WTC11 (cell line): ENCODE measurements around the gene TMEM97. TPM values are rescaled to one million over a fixed set of nuclear protein-coding genes. Genes with fewer than 3 reads are reported as not detected.

Experiments used
- ATAC-seq: fragments of 200-7000 bp; cut with Tn5 transposase; 2 replicates; pipeline ENCODE4 v1.10.0; 2021; ENCODE audit warnings: mild to moderate bottlenecking, moderate library complexity
- CTCF ChIA-PET: fragments of 300-600 bp; sonication (Branson Sonifier 250); formaldehyde crosslinking; loops from one replicate; lab custom pipeline; 2021; ENCODE audit warnings: antibody characterized with exemption; lab: Charles Lee
- POLR2A ChIA-PET: fragments of 350-600 bp; sonication (Branson Sonifier 250); formaldehyde crosslinking; loops from one replicate; lab custom pipeline; 2021; ENCODE audit warnings: antibody characterized with exemption; lab: Charles Lee
- DNase-seq: peaks from one replicate; pipeline ENCODE4 v3.0.0; 2021; ENCODE audit warnings: low spot score
- H3K27ac Mint-ChIP-seq: 2 replicates; pipeline ENCODE4 v1.8.0; 2021; ENCODE audit warnings: mixed read lengths
- H3K27me3 Mint-ChIP-seq: 2 replicates; pipeline ENCODE4 v1.8.0; 2021; ENCODE audit warnings: low read depth, mild to moderate bottlenecking, moderate library complexity, mixed read lengths
- H3K36me3 Mint-ChIP-seq: 2 replicates; pipeline ENCODE4 v1.8.0; 2021; ENCODE audit warnings: mixed read lengths
- H3K4me1 Mint-ChIP-seq: 2 replicates; pipeline ENCODE4 v1.8.0; 2022; ENCODE audit warnings: mixed read lengths
- H3K4me3 Mint-ChIP-seq: 2 replicates; pipeline ENCODE4 v1.8.0; 2021; ENCODE audit warnings: mild to moderate bottlenecking, moderate library complexity, mixed read lengths
- H3K9me3 Mint-ChIP-seq: 2 replicates; pipeline ENCODE4 v1.8.0; 2021; ENCODE audit warnings: mixed read lengths
- CBFB ChIP-seq: sonication (generic); formaldehyde crosslinking; IDR thresholded peaks from 2 replicates; pipeline ENCODE4 v1.8.1; 2022; ENCODE audit warnings: mild to moderate bottlenecking, low read depth, missing genetic modification reagents
- MXD4 ChIP-seq: fragments of 250-450 bp; sonication (Bioruptor Pico); IDR thresholded peaks from 2 replicates; pipeline ENCODE4 v1.8.0; 2021; ENCODE audit warnings: mild to moderate bottlenecking, moderate library complexity, borderline replicate concordance
- NR3C1 ChIP-seq: sonication (generic); formaldehyde crosslinking; conservative IDR thresholded peaks from 2 replicates; pipeline ENCODE4 v1.8.1; 2023; ENCODE audit warnings: low read depth, mild to moderate bottlenecking, missing genetic modification reagents
- RELA ChIP-seq: sonication (generic); formaldehyde crosslinking; IDR thresholded peaks from 2 replicates; pipeline ENCODE4 v1.8.1; 2022; ENCODE audit warnings: missing genetic modification reagents, mild to moderate bottlenecking, borderline replicate concordance
- TEAD4 ChIP-seq: sonication (generic); formaldehyde crosslinking; IDR thresholded peaks from 2 replicates; pipeline ENCODE4 v1.8.0; 2022; ENCODE audit warnings: mild to moderate bottlenecking, missing genetic modification reagents
- ZNF121 ChIP-seq: sonication (generic); formaldehyde crosslinking; IDR thresholded peaks from 2 replicates; pipeline ENCODE4 v1.8.0; 2023; ENCODE audit warnings: missing genetic modification reagents
- ZNF423 ChIP-seq: fragments of 250-450 bp; sonication (Bioruptor Pico); IDR thresholded peaks from 2 replicates; pipeline ENCODE4 v2.1.2; 2022; ENCODE audit warnings: mild to moderate bottlenecking, moderate library complexity
- ZNF512 ChIP-seq: sonication (generic); formaldehyde crosslinking; IDR thresholded peaks from 2 replicates; pipeline ENCODE4 v1.8.1; 2022; ENCODE audit warnings: missing genetic modification reagents, borderline replicate concordance
- ZNF671 ChIP-seq: fragments of 250-450 bp; sonication (Bioruptor Pico); IDR thresholded peaks from 2 replicates; pipeline ENCODE4 v1.8.0; 2021; ENCODE audit warnings: mild to moderate bottlenecking
- ZSCAN18 ChIP-seq: fragments of 250-450 bp; sonication (Bioruptor Pico); IDR thresholded peaks from 2 replicates; pipeline ENCODE4 v2.1.2; 2022; ENCODE audit warnings: mild to moderate bottlenecking, moderate library complexity
- total RNA-seq: library from RNA; stranded (reverse); gene quantifications from 3 replicates; pipeline ENCODE4 v1.2.3, GENCODE V29; 2021
- TF ChIP-seq, protein P1 (sequence below): sonication (generic); formaldehyde crosslinking; IDR thresholded peaks from 2 replicates; pipeline ENCODE4 v1.8.0; 2023; ENCODE audit warnings: mild to moderate bottlenecking, missing genetic modification reagents
- TF ChIP-seq, protein P2 (sequence below): fragments of 250-450 bp; sonication (Bioruptor Pico); IDR thresholded peaks from 2 replicates; pipeline ENCODE4 v1.9.0; 2021; ENCODE audit warnings: mild to moderate bottlenecking
- TF ChIP-seq, protein P3 (sequence below): sonication (generic); formaldehyde crosslinking; IDR thresholded peaks from 2 replicates; pipeline ENCODE4 v1.8.1; 2023; ENCODE audit warnings: mild to moderate bottlenecking, missing genetic modification reagents
- TF ChIP-seq, protein P4 (sequence below): sonication (generic); formaldehyde crosslinking; IDR thresholded peaks from 2 replicates; pipeline ENCODE4 v1.8.1; 2023; ENCODE audit warnings: mild to moderate bottlenecking, missing genetic modification reagents, moderate library complexity

The TMEM97 gene
- total RNA-seq, 1 experiment from 2014 or later, result 68.0 TPM

DNA sequence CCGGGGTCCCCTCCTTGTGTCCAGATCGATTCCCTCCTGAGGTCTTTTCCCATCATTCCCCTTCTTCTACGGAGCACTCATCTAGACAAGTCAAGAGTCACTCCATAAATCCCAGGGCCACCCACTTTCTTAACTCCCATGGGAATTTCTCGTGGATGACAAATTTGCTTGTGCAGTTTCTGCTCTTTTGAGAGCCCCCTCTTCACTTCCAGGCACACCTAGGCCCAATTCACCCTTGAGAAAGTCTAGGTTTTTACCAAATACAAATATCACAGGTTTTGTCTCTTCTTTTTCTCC lies 38.8 kb downstream of the TMEM97 start (continued):
- TF ChIP-seq, protein P1, sequence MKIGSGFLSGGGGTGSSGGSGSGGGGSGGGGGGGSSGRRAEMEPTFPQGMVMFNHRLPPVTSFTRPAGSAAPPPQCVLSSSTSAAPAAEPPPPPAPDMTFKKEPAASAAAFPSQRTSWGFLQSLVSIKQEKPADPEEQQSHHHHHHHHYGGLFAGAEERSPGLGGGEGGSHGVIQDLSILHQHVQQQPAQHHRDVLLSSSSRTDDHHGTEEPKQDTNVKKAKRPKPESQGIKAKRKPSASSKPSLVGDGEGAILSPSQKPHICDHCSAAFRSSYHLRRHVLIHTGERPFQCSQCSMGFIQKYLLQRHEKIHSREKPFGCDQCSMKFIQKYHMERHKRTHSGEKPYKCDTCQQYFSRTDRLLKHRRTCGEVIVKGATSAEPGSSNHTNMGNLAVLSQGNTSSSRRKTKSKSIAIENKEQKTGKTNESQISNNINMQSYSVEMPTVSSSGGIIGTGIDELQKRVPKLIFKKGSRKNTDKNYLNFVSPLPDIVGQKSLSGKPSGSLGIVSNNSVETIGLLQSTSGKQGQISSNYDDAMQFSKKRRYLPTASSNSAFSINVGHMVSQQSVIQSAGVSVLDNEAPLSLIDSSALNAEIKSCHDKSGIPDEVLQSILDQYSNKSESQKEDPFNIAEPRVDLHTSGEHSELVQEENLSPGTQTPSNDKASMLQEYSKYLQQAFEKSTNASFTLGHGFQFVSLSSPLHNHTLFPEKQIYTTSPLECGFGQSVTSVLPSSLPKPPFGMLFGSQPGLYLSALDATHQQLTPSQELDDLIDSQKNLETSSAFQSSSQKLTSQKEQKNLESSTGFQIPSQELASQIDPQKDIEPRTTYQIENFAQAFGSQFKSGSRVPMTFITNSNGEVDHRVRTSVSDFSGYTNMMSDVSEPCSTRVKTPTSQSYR (CRISPR knock-in tag), result no peak
- no peak for TF ChIP-seq ZNF512 (CRISPR knock-in tag)
- no peak for TF ChIP-seq CBFB (CRISPR knock-in tag)

DNA sequence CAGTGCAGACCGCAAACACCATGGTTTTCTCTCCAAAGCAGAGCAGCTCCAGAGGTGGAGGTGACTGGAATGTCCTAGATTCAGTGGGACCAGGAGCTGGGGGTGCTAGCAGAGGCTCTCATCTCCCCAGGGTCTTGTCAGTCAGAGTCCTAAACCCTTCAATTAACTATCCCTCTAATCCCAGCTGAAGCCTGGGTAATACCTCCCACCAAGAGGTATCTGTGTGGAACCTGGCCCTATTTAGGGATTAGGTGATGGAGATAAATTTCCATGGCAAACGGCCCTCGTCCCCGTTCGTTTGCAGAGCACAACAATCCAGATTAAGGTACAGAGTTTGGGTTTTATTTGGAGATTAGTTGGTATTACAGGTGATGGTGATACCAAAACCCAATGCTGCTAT lies 44.2 kb downstream of the TMEM97 start:
- no peak for DNase-seq
- TF ChIP-seq NR3C1 (CRISPR knock-in tag), result no peak
- TF ChIP-seq, protein P2, sequence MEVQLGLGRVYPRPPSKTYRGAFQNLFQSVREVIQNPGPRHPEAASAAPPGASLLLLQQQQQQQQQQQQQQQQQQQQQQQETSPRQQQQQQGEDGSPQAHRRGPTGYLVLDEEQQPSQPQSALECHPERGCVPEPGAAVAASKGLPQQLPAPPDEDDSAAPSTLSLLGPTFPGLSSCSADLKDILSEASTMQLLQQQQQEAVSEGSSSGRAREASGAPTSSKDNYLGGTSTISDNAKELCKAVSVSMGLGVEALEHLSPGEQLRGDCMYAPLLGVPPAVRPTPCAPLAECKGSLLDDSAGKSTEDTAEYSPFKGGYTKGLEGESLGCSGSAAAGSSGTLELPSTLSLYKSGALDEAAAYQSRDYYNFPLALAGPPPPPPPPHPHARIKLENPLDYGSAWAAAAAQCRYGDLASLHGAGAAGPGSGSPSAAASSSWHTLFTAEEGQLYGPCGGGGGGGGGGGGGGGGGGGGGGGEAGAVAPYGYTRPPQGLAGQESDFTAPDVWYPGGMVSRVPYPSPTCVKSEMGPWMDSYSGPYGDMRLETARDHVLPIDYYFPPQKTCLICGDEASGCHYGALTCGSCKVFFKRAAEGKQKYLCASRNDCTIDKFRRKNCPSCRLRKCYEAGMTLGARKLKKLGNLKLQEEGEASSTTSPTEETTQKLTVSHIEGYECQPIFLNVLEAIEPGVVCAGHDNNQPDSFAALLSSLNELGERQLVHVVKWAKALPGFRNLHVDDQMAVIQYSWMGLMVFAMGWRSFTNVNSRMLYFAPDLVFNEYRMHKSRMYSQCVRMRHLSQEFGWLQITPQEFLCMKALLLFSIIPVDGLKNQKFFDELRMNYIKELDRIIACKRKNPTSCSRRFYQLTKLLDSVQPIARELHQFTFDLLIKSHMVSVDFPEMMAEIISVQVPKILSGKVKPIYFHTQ (CRISPR knock-in tag), result no peak
- TF ChIP-seq, all 79 proteins: peak for 0
- Mint-ChIP-seq H3K4me3 (no peak overlapping the region), H3K27ac (no peak overlapping the region), H3K4me1 (peaks cover 3% of the 10 kb centered on the region), H3K27me3 (no peaks in the 10 kb centered on the region), H3K36me3 (peaks cover 22% of the 10 kb centered on the region), H3K9me3 (no peaks in the 10 kb centered on the region)
- ATAC-seq, result no peak
- ChIA-PET CTCF (interaction anchor here (1.4 kb wide), 1 partner anchor 27 kb away, joined by 4 read pairs; the partner anchor contains the start of gene TNFAIP1), POLR2A (no interaction called here)

DNA sequence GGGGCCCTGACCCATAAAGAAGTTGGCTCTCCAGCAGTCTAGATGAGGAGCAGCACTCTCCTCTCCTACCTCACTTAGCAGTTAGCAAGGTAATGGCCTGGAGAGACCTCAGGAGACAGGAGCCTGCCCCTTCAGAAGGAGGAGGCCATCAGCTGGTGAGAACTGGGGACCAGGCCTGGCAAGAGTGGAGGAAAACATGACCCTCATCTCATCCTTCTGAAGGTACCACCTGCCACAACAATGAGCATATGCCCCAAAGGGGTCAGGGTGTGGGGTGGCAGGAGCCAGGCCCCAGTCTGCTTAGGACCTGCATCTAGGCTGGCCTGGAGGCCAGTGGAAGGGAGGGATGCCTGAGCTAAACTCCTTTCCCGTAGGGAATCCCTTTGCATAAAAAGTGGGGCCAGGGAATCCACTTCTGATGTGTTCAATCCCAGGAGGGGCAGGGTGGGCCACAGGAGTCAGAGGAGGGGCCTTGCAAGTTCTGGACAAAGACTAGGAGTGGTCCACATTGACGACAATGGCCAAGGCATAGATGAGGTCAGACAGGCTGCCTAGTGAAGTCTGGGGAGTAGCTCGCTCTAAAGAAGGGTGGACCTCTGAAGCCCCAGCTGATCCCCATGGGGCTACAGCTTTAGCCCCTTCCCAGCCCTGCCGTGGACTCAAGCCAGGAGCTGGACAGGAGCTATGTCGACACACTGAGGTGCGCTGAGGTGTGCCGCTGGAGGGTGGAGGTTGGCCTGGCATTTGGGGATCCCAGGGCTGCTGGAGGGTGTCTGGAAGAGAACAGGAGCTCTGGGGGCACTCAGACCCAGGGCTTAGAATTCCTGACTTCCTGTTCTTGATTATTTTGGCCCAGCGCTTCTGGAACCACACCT lies 45.0 kb downstream of the TMEM97 start:
- no peak for DNase-seq
- H3K36me3 Mint-ChIP-seq, result peaks cover 22% of the 10 kb centered on the region
- ATAC-seq, result no peak
- TF ChIP-seq ZNF512 (CRISPR knock-in tag), result no peak
- TF ChIP-seq, protein P3, sequence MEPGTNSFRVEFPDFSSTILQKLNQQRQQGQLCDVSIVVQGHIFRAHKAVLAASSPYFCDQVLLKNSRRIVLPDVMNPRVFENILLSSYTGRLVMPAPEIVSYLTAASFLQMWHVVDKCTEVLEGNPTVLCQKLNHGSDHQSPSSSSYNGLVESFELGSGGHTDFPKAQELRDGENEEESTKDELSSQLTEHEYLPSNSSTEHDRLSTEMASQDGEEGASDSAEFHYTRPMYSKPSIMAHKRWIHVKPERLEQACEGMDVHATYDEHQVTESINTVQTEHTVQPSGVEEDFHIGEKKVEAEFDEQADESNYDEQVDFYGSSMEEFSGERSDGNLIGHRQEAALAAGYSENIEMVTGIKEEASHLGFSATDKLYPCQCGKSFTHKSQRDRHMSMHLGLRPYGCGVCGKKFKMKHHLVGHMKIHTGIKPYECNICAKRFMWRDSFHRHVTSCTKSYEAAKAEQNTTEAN (CRISPR knock-in tag), result no peak
- TF ChIP-seq RELA (CRISPR knock-in tag), result no peak
- TF ChIP-seq ZSCAN18 (CRISPR knock-in tag), result no peak
- no peak for TF ChIP-seq ZNF671 (CRISPR knock-in tag)
- TF ChIP-seq, protein P4, sequence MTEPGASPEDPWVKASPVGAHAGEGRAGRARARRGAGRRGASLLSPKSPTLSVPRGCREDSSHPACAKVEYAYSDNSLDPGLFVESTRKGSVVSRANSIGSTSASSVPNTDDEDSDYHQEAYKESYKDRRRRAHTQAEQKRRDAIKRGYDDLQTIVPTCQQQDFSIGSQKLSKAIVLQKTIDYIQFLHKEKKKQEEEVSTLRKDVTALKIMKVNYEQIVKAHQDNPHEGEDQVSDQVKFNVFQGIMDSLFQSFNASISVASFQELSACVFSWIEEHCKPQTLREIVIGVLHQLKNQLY (CRISPR knock-in tag), result no peak
- TF ChIP-seq MXD4 (CRISPR knock-in tag), result no peak
- no peak for TF ChIP-seq TEAD4 (CRISPR knock-in tag)
- TF ChIP-seq ZNF423 (CRISPR knock-in tag), result no peak
- no peak for TF ChIP-seq ZNF121 (CRISPR knock-in tag)
- H3K4me1 Mint-ChIP-seq, result no peaks in the 10 kb centered on the region
- no peak overlapping the region for H3K27ac Mint-ChIP-seq
- no peaks in the 10 kb centered on the region for H3K27me3 Mint-ChIP-seq
- no peaks in the 10 kb centered on the region for H3K9me3 Mint-ChIP-seq
- ChIA-PET CTCF (interaction anchor here (1.4 to 2.0 kb wide), 2 partner anchors 28 to 52 kb away, joined by 4 to 7 read pairs; partner anchors contain the start of gene TNFAIP1), POLR2A (no interaction called here)
- H3K4me3 Mint-ChIP-seq, result no peak overlapping the region
